WTC11 (cell line): ENCODE measurements around the gene OR6K3. TPM values are rescaled to one million over a fixed set of nuclear protein-coding genes. Genes with fewer than 3 reads are reported as not detected.

Experiments used
- ATAC-seq: fragments of 200-7000 bp; cut with Tn5 transposase; 2 replicates; pipeline ENCODE4 v1.10.0; 2021; ENCODE audit warnings: mild to moderate bottlenecking, moderate library complexity
- CTCF ChIA-PET: fragments of 300-600 bp; sonication (Branson Sonifier 250); formaldehyde crosslinking; loops from one replicate; lab custom pipeline; 2021; ENCODE audit warnings: antibody characterized with exemption; lab: Charles Lee
- POLR2A ChIA-PET: fragments of 350-600 bp; sonication (Branson Sonifier 250); formaldehyde crosslinking; loops from one replicate; lab custom pipeline; 2021; ENCODE audit warnings: antibody characterized with exemption; lab: Charles Lee
- DNase-seq: peaks from one replicate; pipeline ENCODE4 v3.0.0; 2021; ENCODE audit warnings: low spot score
- H3K27ac Mint-ChIP-seq: 2 replicates; pipeline ENCODE4 v1.8.0; 2021; ENCODE audit warnings: mixed read lengths
- H3K27me3 Mint-ChIP-seq: 2 replicates; pipeline ENCODE4 v1.8.0; 2021; ENCODE audit warnings: low read depth, mild to moderate bottlenecking, moderate library complexity, mixed read lengths
- H3K36me3 Mint-ChIP-seq: 2 replicates; pipeline ENCODE4 v1.8.0; 2021; ENCODE audit warnings: mixed read lengths
- H3K4me1 Mint-ChIP-seq: 2 replicates; pipeline ENCODE4 v1.8.0; 2022; ENCODE audit warnings: mixed read lengths
- H3K4me3 Mint-ChIP-seq: 2 replicates; pipeline ENCODE4 v1.8.0; 2021; ENCODE audit warnings: mild to moderate bottlenecking, moderate library complexity, mixed read lengths
- H3K9me3 Mint-ChIP-seq: 2 replicates; pipeline ENCODE4 v1.8.0; 2021; ENCODE audit warnings: mixed read lengths
- ATF1 ChIP-seq: sonication (generic); formaldehyde crosslinking; IDR thresholded peaks from 2 replicates; pipeline ENCODE4 v1.8.1; 2023; ENCODE audit warnings: mild to moderate bottlenecking, moderate library complexity, missing genetic modification reagents
- CREB1 ChIP-seq: sonication (generic); formaldehyde crosslinking; IDR thresholded peaks from 2 replicates; pipeline ENCODE4 v1.8.0; 2023; ENCODE audit warnings: mild to moderate bottlenecking, missing genetic modification reagents
- CREM ChIP-seq: sonication (generic); formaldehyde crosslinking; IDR thresholded peaks from 2 replicates; pipeline ENCODE4 v1.8.1; 2022; ENCODE audit warnings: mild to moderate bottlenecking, missing genetic modification reagents, moderate library complexity
- FOXJ3 ChIP-seq: sonication (generic); formaldehyde crosslinking; IDR thresholded peaks from 2 replicates; pipeline ENCODE4 v1.9.0; 2021; ENCODE audit warnings: missing genetic modification reagents, mild to moderate bottlenecking, borderline replicate concordance
- GABPB1 ChIP-seq: sonication (generic); formaldehyde crosslinking; IDR thresholded peaks from 2 replicates; pipeline ENCODE4 v1.8.1; 2023; ENCODE audit warnings: mild to moderate bottlenecking, missing genetic modification reagents
- GRHL2 ChIP-seq: fragments of 250-450 bp; sonication (Bioruptor Pico); IDR thresholded peaks from 2 replicates; pipeline ENCODE4 v1.8.0; 2022; ENCODE audit warnings: mild to moderate bottlenecking, moderate library complexity; ENCODE audit not compliant: insufficient replicate concordance, severe bottlenecking
- NR1H2 ChIP-seq: sonication (generic); formaldehyde crosslinking; IDR thresholded peaks from 2 replicates; pipeline ENCODE4 v1.9.0; 2021; ENCODE audit warnings: mild to moderate bottlenecking, moderate library complexity, missing genetic modification reagents
- SMAD4 ChIP-seq: sonication (generic); formaldehyde crosslinking; IDR thresholded peaks from 2 replicates; pipeline ENCODE4 v1.8.0; 2022; ENCODE audit warnings: mild to moderate bottlenecking, missing genetic modification reagents
- ZNF121 ChIP-seq: sonication (generic); formaldehyde crosslinking; IDR thresholded peaks from 2 replicates; pipeline ENCODE4 v1.8.0; 2023; ENCODE audit warnings: missing genetic modification reagents
- ZNF138 ChIP-seq: sonication (generic); formaldehyde crosslinking; conservative IDR thresholded peaks from 2 replicates; pipeline ENCODE4 v1.8.1; 2022; ENCODE audit warnings: mild to moderate bottlenecking, moderate library complexity, missing genetic modification reagents
- ZNF263 ChIP-seq: sonication (generic); formaldehyde crosslinking; IDR thresholded peaks from 2 replicates; pipeline ENCODE4 v1.8.1; 2022; ENCODE audit warnings: low read depth, mild to moderate bottlenecking, moderate library complexity, missing genetic modification reagents
- ZNF317 ChIP-seq: sonication (generic); formaldehyde crosslinking; IDR thresholded peaks from 2 replicates; pipeline ENCODE4 v1.8.1; 2023; ENCODE audit warnings: low read depth, mild to moderate bottlenecking, moderate library complexity, missing genetic modification reagents, borderline replicate concordance
- total RNA-seq: library from RNA; stranded (reverse); gene quantifications from 3 replicates; pipeline ENCODE4 v1.2.3, GENCODE V29; 2021
- TF ChIP-seq, protein P1 (sequence below): sonication (generic); formaldehyde crosslinking; IDR thresholded peaks from 2 replicates; pipeline ENCODE4 v1.8.0; 2022; ENCODE audit warnings: missing genetic modification reagents
- TF ChIP-seq, protein P2 (sequence below): fragments of 250-450 bp; sonication (Bioruptor Pico); IDR thresholded peaks from 2 replicates; pipeline ENCODE4 v1.9.0; 2021; ENCODE audit warnings: mild to moderate bottlenecking, borderline replicate concordance
- TF ChIP-seq, protein P3 (sequence below): sonication (generic); formaldehyde crosslinking; IDR thresholded peaks from 2 replicates; pipeline ENCODE4 v1.8.1; 2022; ENCODE audit warnings: mild to moderate bottlenecking, missing genetic modification reagents, moderate library complexity, borderline replicate concordance
- TF ChIP-seq, protein P4 (sequence below): sonication (generic); formaldehyde crosslinking; IDR thresholded peaks from 2 replicates; pipeline ENCODE4 v1.8.0; 2022; ENCODE audit warnings: mild to moderate bottlenecking, missing genetic modification reagents
- TF ChIP-seq, protein P5 (sequence below): fragments of 250-450 bp; sonication (Bioruptor Pico); conservative IDR thresholded peaks from 2 replicates; pipeline ENCODE4 v1.9.0; 2021; ENCODE audit warnings: mild to moderate bottlenecking

OR6K3 gene
- total RNA-seq, 1 experiment from 2014 or later, result not detected

DNA sequence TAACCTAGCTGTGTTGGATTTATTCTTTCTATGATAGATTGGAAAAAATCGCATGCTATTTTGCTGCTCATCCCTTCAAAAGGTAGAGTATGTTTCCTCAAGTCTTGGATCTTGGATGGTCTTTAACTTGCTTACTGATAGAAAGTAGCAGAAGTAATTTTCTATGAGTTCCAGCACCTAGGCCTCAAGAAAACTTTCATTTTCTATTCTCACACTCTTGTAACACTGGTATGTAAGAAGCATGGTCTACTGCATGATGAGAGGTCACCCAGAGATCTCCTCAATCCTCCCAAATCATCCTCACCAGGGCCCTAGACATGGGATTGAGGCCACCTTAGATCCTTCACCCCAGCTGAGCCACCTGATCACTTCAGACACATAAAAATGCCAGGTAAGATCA, 41.2 kb downstream of the OR6K3 start:
- ChIA-PET POLR2A (no interaction called here), CTCF (interaction anchor here (0.6 kb wide), 1 partner anchor 813 kb away, joined by 3 read pairs; no protein-coding TSS in a partner anchor)
- DNase-seq (no peak), ATAC-seq (no peak)
- H3K36me3 Mint-ChIP-seq, result no peaks in the 10 kb centered on the region
- no peak overlapping the region for H3K4me3 Mint-ChIP-seq
- no peak overlapping the region for H3K27ac Mint-ChIP-seq
- no peaks in the 10 kb centered on the region for H3K9me3 Mint-ChIP-seq
- H3K4me1 Mint-ChIP-seq, result 0 out of 2 replicates have a peak, but pooled peaks cover 2% of the 10 kb centered on the region
- TF ChIP-seq GABPB1 (CRISPR knock-in tag) (no peak), ZNF263 (CRISPR knock-in tag) (no peak), ATF1 (CRISPR knock-in tag) (no peak), ZNF317 (no peak), CREM (no peak), SMAD4 (no peak), FOXJ3 (CRISPR knock-in tag) (no peak)
- TF ChIP-seq, protein P1, sequence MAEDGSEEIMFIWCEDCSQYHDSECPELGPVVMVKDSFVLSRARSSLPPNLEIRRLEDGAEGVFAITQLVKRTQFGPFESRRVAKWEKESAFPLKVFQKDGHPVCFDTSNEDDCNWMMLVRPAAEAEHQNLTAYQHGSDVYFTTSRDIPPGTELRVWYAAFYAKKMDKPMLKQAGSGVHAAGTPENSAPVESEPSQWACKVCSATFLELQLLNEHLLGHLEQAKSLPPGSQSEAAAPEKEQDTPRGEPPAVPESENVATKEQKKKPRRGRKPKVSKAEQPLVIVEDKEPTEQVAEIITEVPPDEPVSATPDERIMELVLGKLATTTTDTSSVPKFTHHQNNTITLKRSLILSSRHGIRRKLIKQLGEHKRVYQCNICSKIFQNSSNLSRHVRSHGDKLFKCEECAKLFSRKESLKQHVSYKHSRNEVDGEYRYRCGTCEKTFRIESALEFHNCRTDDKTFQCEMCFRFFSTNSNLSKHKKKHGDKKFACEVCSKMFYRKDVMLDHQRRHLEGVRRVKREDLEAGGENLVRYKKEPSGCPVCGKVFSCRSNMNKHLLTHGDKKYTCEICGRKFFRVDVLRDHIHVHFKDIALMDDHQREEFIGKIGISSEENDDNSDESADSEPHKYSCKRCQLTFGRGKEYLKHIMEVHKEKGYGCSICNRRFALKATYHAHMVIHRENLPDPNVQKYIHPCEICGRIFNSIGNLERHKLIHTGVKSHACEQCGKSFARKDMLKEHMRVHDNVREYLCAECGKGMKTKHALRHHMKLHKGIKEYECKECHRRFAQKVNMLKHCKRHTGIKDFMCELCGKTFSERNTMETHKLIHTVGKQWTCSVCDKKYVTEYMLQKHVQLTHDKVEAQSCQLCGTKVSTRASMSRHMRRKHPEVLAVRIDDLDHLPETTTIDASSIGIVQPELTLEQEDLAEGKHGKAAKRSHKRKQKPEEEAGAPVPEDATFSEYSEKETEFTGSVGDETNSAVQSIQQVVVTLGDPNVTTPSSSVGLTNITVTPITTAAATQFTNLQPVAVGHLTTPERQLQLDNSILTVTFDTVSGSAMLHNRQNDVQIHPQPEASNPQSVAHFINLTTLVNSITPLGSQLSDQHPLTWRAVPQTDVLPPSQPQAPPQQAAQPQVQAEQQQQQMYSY (CRISPR knock-in tag), result no peak
- H3K27me3 Mint-ChIP-seq, result no peaks in the 10 kb centered on the region; the same call in 1 of the 2 replicates

DNA sequence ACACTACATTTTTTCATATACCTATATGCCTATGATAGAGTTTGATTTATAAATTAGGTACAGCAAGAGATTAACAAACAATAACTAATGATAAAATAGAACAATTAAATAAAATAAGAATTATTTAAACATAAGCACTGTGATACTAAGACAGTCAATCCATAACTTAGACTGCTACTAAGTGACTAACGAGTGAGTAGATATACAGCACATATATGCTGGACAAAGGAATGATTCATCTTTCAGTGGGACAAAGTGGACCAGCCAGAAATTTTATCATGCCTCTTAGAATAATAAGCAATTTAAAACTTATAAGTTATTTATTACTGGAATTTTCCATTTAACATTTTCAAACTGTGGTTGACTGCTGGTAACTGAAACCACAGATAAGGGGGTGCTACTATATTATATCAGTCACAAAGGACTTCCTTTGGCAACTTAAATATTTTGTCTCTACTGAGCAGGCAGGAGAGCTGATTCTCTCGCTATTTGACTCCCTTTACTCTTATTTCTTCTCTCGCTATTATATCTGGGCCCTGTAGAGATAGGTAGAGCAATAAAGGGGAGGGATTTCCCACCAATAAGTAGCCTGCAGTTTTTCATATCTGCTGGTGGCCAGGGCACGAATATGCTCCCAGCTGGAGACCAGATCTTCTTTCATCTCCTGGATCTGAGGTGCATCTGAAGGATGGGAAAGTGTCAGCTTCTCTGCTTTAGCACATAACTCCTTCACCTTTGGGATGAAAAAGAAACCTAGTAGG, 44.8 kb downstream of the OR6K3 start:
- no peak overlapping the region for H3K4me3 Mint-ChIP-seq
- DNase-seq (no peak), ATAC-seq (no peak)
- H3K4me1 Mint-ChIP-seq, result 0 out of 2 replicates have a peak, but pooled peaks cover 5% of the 10 kb centered on the region
- ChIA-PET CTCF (no interaction called here), POLR2A (no interaction called here)
- H3K36me3 Mint-ChIP-seq, result no peaks in the 10 kb centered on the region
- H3K27me3 Mint-ChIP-seq, result no peaks in the 10 kb centered on the region; the same call in 1 of the 2 replicates
- H3K27ac Mint-ChIP-seq, result no peak overlapping the region
- H3K9me3 Mint-ChIP-seq, result no peaks in the 10 kb centered on the region
- TF ChIP-seq, protein P2, sequence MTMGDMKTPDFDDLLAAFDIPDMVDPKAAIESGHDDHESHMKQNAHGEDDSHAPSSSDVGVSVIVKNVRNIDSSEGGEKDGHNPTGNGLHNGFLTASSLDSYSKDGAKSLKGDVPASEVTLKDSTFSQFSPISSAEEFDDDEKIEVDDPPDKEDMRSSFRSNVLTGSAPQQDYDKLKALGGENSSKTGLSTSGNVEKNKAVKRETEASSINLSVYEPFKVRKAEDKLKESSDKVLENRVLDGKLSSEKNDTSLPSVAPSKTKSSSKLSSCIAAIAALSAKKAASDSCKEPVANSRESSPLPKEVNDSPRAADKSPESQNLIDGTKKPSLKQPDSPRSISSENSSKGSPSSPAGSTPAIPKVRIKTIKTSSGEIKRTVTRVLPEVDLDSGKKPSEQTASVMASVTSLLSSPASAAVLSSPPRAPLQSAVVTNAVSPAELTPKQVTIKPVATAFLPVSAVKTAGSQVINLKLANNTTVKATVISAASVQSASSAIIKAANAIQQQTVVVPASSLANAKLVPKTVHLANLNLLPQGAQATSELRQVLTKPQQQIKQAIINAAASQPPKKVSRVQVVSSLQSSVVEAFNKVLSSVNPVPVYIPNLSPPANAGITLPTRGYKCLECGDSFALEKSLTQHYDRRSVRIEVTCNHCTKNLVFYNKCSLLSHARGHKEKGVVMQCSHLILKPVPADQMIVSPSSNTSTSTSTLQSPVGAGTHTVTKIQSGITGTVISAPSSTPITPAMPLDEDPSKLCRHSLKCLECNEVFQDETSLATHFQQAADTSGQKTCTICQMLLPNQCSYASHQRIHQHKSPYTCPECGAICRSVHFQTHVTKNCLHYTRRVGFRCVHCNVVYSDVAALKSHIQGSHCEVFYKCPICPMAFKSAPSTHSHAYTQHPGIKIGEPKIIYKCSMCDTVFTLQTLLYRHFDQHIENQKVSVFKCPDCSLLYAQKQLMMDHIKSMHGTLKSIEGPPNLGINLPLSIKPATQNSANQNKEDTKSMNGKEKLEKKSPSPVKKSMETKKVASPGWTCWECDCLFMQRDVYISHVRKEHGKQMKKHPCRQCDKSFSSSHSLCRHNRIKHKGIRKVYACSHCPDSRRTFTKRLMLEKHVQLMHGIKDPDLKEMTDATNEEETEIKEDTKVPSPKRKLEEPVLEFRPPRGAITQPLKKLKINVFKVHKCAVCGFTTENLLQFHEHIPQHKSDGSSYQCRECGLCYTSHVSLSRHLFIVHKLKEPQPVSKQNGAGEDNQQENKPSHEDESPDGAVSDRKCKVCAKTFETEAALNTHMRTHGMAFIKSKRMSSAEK (CRISPR knock-in tag), result no peak
- TF ChIP-seq GRHL2 (CRISPR knock-in tag) (no peak), ZNF138 (CRISPR knock-in tag) (no peak), NR1H2 (CRISPR knock-in tag) (no peak), CREB1 (no peak), ZNF121 (CRISPR knock-in tag) (no peak)
- TF ChIP-seq, protein P3, sequence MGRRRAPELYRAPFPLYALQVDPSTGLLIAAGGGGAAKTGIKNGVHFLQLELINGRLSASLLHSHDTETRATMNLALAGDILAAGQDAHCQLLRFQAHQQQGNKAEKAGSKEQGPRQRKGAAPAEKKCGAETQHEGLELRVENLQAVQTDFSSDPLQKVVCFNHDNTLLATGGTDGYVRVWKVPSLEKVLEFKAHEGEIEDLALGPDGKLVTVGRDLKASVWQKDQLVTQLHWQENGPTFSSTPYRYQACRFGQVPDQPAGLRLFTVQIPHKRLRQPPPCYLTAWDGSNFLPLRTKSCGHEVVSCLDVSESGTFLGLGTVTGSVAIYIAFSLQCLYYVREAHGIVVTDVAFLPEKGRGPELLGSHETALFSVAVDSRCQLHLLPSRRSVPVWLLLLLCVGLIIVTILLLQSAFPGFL, result no peak
- TF ChIP-seq, protein P4, sequence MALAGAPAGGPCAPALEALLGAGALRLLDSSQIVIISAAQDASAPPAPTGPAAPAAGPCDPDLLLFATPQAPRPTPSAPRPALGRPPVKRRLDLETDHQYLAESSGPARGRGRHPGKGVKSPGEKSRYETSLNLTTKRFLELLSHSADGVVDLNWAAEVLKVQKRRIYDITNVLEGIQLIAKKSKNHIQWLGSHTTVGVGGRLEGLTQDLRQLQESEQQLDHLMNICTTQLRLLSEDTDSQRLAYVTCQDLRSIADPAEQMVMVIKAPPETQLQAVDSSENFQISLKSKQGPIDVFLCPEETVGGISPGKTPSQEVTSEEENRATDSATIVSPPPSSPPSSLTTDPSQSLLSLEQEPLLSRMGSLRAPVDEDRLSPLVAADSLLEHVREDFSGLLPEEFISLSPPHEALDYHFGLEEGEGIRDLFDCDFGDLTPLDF (CRISPR knock-in tag), result no peak
- TF ChIP-seq, protein P5, sequence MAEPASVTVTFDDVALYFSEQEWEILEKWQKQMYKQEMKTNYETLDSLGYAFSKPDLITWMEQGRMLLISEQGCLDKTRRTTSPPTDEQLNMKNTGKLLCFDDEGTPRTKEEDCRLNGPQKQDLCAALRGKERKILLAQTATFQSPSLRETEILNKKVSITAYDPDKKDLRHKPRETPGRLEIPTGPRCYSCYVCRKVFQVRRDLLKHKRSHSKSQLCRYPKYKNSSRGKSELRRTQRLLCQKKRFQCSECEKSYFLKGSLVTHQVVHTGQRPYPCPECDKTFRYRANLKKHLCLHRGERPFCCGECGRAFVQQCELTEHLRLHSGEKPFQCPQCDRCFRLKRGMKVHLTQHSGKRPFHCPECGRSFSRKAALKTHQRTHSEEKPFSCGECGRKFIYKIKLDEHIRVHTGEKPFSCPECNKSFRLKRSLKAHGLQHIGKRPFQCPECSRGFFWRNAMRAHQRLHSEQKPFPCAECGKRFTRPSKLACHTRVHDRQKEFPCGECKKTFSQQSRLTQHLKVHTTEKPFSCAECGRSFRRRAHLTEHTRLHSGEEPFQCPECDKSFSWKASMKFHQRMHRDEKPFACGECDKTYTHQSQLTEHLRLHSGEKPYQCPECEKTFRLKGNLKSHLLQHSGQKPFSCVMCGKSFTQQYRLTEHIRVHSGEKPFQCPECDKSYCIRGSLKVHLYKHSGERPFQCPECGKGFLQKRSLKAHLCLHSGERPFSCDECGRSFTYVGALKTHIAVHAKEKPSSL (CRISPR knock-in tag), result no peak
